ENCODE results near the gene RAB1B. TPM values are rescaled to one million over a fixed set of nuclear protein-coding genes. Genes with fewer than 3 reads are reported as not detected.
"Not testable (repeated sequence)": the region's sequence is repeated elsewhere in the genome, so short reads cannot be mapped to it uniquely, and the experiment has no call there.

Gene RAB1B
- total and polyA plus RNA-seq, 12 donors: 117 to 153 (median 132) TPM

DNA sequence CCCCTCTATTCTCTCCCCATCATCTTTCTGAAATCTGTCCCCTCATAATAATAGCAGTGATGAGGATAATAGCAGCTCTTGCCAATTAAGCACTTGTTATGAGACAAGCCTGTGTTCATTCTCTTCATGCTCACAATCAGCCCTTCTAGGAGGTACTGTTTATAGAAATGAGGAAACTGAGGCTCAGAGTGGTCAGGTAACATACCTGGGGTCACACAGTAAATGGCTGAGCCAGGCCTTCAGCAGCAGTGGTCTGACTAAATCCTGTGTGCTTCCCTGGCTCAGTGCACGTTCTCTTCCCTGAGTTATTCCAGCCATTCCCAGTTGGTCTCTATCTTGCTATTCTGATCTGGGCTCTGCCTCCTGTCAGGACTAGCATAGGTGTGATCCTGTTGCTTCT, 5.8 kb downstream of the RAB1B start:
- no peak overlapping the region for H3K4me3 ChIP-seq
- WGBS, 2 donors: 38 to 59% methylated on average over 1 of the region's 1 CpG
- intact Hi-C loops (cut with DNase I): no loop called here
- ATAC-seq (no peak), DNase-seq (no peak)
- H3K27me3 ChIP-seq: peaks cover 0 to 3% (median 0%) of the 10 kb centered on the region in 7 donors
- TF ChIP-seq, protein P1, sequence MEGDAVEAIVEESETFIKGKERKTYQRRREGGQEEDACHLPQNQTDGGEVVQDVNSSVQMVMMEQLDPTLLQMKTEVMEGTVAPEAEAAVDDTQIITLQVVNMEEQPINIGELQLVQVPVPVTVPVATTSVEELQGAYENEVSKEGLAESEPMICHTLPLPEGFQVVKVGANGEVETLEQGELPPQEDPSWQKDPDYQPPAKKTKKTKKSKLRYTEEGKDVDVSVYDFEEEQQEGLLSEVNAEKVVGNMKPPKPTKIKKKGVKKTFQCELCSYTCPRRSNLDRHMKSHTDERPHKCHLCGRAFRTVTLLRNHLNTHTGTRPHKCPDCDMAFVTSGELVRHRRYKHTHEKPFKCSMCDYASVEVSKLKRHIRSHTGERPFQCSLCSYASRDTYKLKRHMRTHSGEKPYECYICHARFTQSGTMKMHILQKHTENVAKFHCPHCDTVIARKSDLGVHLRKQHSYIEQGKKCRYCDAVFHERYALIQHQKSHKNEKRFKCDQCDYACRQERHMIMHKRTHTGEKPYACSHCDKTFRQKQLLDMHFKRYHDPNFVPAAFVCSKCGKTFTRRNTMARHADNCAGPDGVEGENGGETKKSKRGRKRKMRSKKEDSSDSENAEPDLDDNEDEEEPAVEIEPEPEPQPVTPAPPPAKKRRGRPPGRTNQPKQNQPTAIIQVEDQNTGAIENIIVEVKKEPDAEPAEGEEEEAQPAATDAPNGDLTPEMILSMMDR (IDR thresholded peaks at IDR 0.05): no peak
- H3K4me1 ChIP-seq: peaks cover 5 to 35% (median 25%) of the 10 kb centered on the region in 9 donors
- no peak overlapping the region for H3K27ac ChIP-seq
- no peaks in the 10 kb centered on the region for H3K9me3 ChIP-seq
- H3K36me3 ChIP-seq: peaks cover 0 to 67% (median 43%) of the 10 kb centered on the region in 9 donors

DNA sequence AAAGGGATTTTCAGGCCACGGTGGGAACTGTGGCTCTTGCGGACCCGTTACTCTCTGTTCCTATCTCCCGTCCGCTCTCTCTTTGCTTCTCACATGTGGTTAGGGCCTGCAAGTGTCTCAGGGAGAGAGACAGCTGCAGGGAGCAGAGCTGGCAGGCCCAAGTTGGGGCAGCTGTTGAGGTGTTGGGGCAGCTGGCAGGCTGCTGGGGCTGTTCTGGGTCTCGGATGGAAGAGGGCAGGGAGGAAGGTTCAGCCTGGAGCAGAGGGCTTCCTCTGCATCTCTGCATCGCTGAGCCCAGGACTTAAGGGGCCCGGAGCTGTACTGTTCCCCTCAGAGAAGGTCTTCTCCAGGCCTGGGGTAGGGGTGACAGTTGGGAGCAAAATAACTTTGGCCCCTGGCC, 7.0 kb downstream of the RAB1B start:
- H3K36me3 ChIP-seq: peaks cover 0 to 65% (median 43%) of the 10 kb centered on the region in 9 donors
- DNase-seq (no peak), ATAC-seq (no peak)
- WGBS, 2 donors: 91 to 96% methylated on average over 8 of the region's 8 CpGs
- no peak overlapping the region for H3K27ac ChIP-seq
- H3K4me1 ChIP-seq: peaks cover 2 to 24% (median 13%) of the 10 kb centered on the region in 9 donors
- no peaks in the 10 kb centered on the region for H3K9me3 ChIP-seq
- intact Hi-C loops (cut with DNase I): no loop called here
- H3K27me3 ChIP-seq: peaks cover 0 to 6% (median 0%) of the 10 kb centered on the region in 7 donors
- H3K4me3 ChIP-seq: no peak overlapping the region
- TF ChIP-seq, protein P1 (IDR thresholded peaks at IDR 0.05): no peak

DNA sequence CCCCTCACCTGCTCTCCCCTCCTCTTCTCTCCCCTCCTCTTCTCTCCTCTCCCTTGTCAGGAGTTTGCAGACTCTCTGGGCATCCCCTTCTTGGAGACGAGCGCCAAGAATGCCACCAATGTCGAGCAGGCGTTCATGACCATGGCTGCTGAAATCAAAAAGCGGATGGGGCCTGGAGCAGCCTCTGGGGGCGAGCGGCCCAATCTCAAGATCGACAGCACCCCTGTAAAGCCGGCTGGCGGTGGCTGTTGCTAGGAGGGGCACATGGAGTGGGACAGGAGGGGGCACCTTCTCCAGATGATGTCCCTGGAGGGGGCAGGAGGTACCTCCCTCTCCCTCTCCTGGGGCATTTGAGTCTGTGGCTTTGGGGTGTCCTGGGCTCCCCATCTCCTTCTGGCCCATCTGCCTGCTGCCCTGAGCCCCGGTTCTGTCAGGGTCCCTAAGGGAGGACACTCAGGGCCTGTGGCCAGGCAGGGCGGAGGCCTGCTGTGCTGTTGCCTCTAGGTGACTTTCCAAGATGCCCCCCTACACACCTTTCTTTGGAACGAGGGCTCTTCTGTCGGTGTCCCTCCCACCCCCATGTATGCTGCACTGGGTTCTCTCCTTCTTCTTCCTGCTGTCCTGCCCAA, 7.7 kb downstream of the RAB1B start:
- peaks cover 2 to 18% (median 6%) of the 10 kb centered on the region in 9 donors for H3K4me1 ChIP-seq
- DNase-seq (no peak), ATAC-seq (peak in 2 of 8 donors; percentile 4 to 8)
- intact Hi-C loops (cut with DNase I): no loop called here
- WGBS, 2 donors: 83 to 87% methylated on average over 14 of the region's 14 CpGs
- H3K4me3 ChIP-seq: no peak overlapping the region
- no peaks in the 10 kb centered on the region for H3K9me3 ChIP-seq
- H3K27me3 ChIP-seq: peaks cover 0 to 6% (median 0%) of the 10 kb centered on the region in 7 donors
- H3K27ac ChIP-seq: no peak overlapping the region
- peaks cover 0 to 58% (median 43%) of the 10 kb centered on the region in 9 donors for H3K36me3 ChIP-seq
- TF ChIP-seq, protein P1 (IDR thresholded peaks at IDR 0.05): no peak

DNA sequence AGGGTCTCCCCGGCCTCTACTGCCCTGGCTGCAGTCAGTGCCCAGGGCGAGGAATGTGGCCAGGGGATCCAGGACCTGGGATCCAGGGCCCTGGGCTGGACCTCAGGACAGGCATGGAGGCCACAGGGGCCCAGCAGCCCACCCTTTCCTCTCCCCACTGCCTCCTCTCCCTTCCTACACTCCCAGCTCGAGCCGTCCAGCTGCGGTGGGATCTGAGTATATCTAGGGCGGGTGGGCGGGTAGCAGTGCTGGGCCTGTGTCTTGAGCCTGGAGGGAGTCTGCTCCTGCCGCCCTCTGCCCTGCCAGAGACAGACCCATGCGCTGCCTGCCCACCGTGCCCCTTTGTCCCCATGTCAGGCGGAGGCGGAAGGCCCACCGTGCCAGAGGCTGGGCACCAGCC, 8.2 kb downstream of the RAB1B start:
- H3K27ac ChIP-seq; intact Hi-C loops (cut with DNase I): not testable (repeated sequence)
- ATAC-seq: peak in 2 of 8 donors; percentile 2 to 7

DNA sequence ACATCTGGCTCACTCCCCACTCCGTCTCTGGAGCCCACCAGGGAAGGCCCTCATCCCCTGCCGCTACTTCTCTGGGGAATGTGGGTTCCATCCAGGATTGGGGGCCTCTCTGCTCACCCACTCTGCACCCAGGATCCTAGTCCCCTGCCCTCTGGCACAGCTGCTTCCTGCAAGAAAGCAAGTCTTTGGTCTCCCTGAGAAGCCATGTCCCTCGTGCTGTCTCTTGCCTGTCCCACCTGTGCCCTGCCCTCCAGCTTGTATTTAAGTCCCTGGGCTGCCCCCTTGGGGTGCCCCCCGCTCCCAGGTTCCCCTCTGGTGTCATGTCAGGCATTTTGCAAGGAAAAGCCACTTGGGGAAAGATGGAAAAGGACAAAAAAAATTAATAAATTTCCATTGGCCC, 8.6 kb downstream of the RAB1B start:
- H3K9me3 ChIP-seq; H3K27me3 ChIP-seq; H3K4me3 ChIP-seq; DNase-seq; intact Hi-C loops (cut with DNase I): not testable (repeated sequence)
- 81% methylated on average over 4 of the region's 4 CpGs for WGBS, 2 donors
- ATAC-seq: peak in 1 of 8 donors; percentile 2
- Histone ChIP-seq H3K4me1 (peaks cover 2 to 21% (median 9%) of the 10 kb centered on the region in 9 donors), H3K36me3 (peaks cover 0 to 49% (median 39%) of the 10 kb centered on the region in 9 donors), H3K27ac (peak overlapping the region in 1 of 10 donors; percentile 40)

More for the DNA sequence above, 8.2 kb downstream of the RAB1B start:
- not testable (repeated sequence) for H3K27me3 ChIP-seq, DNase-seq, H3K9me3 ChIP-seq, H3K4me3 ChIP-seq
- peaks cover 0 to 54% (median 43%) of the 10 kb centered on the region in 9 donors for H3K36me3 ChIP-seq
- peaks cover 2 to 18% (median 5%) of the 10 kb centered on the region in 9 donors for H3K4me1 ChIP-seq
- whole genome bisulfite sequencing, 2 donors: 79 to 88% methylated on average over 13 of the region's 13 CpGs

Measured in heart right ventricle (tissue), 16 donors.